ENCODE measurements around the gene PARP8.

DNA sequence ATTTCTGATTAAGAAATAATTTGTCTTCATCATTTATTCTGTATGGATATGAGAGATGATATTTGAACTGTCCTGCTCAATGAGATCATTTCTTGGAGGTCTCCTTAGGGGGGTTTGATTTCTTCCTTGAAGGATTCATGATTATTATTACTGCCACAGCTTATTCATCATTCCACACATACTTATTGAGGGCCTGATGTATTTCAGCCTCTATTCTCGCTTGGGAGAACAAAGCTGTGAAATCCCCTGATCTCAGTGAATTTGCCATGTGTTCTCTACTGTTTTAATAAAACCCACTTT lies 36.9 kb downstream of the PARP8 start:
- TF ChIP-seq EP300 (IDR thresholded peaks at IDR 0.05; ENCODE audit: low read depth) (no peak), POLR2AphosphoS5 (IDR thresholded peaks at IDR 0.05) (no peak), POLR2A (IDR thresholded peaks at IDR 0.05) (no peak)
- TF ChIP-seq, protein P1, sequence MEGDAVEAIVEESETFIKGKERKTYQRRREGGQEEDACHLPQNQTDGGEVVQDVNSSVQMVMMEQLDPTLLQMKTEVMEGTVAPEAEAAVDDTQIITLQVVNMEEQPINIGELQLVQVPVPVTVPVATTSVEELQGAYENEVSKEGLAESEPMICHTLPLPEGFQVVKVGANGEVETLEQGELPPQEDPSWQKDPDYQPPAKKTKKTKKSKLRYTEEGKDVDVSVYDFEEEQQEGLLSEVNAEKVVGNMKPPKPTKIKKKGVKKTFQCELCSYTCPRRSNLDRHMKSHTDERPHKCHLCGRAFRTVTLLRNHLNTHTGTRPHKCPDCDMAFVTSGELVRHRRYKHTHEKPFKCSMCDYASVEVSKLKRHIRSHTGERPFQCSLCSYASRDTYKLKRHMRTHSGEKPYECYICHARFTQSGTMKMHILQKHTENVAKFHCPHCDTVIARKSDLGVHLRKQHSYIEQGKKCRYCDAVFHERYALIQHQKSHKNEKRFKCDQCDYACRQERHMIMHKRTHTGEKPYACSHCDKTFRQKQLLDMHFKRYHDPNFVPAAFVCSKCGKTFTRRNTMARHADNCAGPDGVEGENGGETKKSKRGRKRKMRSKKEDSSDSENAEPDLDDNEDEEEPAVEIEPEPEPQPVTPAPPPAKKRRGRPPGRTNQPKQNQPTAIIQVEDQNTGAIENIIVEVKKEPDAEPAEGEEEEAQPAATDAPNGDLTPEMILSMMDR (IDR thresholded peaks at IDR 0.05), result no peak
